ENCODE measurements around the gene KLHL35.

Gene KLHL35

DNA sequence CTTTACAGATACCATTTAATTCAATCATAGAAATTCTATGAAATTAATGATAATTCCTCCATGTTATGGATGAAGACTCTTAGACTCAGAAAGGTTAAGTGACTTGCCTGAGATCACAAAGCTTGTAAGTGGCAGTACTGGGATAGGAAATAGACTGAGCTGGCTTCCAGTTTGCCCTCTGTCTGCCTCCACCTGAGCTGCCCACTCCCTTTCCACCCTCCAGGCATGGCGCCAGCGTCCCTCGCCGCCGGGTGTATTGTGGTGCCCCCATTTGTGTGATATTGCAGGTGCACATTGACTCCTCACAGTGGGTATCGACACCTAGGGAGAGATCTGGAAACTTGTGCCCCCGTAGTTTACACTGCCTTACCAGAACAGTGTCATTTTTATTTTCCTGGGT, 43.1 kb downstream of the KLHL35 start:
- in situ Hi-C loops (cut with MboI; ENCODE audit: low pct_unique_long_range_greater_than_20kb, low sequenced_read_pairs, unreplicated experiment): loop anchor here (5.0 kb wide), 1 partner anchor 113 kb away; no protein-coding TSS in a partner anchor
- no peak for DNase-seq (ENCODE audit: low spot score)
- TF ChIP-seq, protein P1, sequence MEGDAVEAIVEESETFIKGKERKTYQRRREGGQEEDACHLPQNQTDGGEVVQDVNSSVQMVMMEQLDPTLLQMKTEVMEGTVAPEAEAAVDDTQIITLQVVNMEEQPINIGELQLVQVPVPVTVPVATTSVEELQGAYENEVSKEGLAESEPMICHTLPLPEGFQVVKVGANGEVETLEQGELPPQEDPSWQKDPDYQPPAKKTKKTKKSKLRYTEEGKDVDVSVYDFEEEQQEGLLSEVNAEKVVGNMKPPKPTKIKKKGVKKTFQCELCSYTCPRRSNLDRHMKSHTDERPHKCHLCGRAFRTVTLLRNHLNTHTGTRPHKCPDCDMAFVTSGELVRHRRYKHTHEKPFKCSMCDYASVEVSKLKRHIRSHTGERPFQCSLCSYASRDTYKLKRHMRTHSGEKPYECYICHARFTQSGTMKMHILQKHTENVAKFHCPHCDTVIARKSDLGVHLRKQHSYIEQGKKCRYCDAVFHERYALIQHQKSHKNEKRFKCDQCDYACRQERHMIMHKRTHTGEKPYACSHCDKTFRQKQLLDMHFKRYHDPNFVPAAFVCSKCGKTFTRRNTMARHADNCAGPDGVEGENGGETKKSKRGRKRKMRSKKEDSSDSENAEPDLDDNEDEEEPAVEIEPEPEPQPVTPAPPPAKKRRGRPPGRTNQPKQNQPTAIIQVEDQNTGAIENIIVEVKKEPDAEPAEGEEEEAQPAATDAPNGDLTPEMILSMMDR (IDR thresholded peaks at IDR 0.05; ENCODE audit: extremely low read depth, insufficient read depth, missing control alignments): no peak

DNA sequence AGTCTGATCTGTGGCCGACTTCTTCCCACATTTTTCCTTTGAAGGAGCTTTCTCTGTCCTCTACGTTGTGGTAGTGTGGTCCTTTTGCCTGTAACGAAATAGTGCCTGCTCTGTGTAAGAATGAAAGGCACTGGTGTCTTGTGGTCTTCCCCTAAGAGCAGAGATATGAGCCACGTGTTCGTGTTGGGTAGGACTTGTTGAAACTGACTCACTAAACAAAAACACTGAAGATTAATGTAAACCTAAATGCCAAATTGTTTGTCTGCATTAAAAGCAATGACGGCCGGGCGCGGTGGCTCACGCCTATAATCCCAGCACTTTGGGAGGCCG, 43.8 kb downstream of the KLHL35 start:
- TF ChIP-seq, protein P1 (IDR thresholded peaks at IDR 0.05; ENCODE audit: extremely low read depth, insufficient read depth, missing control alignments): no peak
- no peak for DNase-seq (ENCODE audit: low spot score)
- in situ Hi-C loops (cut with MboI; ENCODE audit: low pct_unique_long_range_greater_than_20kb, low sequenced_read_pairs, unreplicated experiment): loop anchor here (5.0 kb wide), 1 partner anchor 112 kb away; no protein-coding TSS in a partner anchor

DNA sequence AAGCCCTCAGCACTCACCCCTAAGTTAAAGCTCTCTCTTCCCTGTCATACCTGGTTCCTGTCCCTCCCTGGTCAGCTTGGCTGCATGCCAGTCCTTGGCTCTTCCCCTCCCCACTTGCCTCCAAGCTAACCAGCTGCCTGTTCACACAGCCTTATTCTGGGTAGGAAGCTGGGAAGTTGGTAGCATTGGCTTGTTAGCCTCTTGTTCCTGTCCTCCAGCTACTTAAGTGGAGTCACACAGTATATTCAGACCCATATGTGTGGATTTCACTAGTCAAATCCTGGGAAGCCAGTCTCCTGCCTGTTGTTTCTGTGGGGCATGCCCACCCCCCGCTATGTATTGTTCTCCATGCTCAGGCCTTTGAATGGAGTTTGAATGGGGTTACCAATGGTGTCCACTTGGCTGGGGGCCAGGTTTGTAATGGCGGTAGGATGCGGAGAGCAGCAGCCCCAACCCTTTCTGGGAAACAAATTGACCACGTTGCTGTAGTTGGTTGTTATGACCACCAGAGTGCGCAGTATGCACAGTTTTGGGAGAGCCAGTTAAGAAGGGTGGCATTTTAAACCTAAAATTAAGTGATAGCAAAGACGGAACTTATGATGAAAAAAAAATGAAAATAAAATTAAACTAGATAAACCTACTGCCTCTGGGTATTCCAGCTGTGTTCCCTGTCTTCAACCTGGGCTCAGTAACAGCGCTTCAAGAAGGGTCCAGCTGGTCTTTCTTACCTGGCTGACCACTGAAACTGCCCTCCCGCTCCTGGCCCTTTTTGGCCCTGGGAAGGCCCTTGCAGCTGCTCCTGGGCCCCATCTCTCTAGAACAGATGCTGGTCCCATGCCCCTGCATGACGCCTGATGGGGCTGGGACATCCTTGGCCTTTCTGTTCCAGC, 44.4 kb downstream of the KLHL35 start:
- DNase-seq (ENCODE audit: low spot score): peak; percentile 78
- TF ChIP-seq, protein P1 (IDR thresholded peaks at IDR 0.05; ENCODE audit: extremely low read depth, insufficient read depth, missing control alignments): peak; percentile 77
- in situ Hi-C loops (cut with MboI; ENCODE audit: low pct_unique_long_range_greater_than_20kb, low sequenced_read_pairs, unreplicated experiment): loop anchor here (5.0 kb wide), 1 partner anchor 111 kb away; no protein-coding TSS in a partner anchor

DNA sequence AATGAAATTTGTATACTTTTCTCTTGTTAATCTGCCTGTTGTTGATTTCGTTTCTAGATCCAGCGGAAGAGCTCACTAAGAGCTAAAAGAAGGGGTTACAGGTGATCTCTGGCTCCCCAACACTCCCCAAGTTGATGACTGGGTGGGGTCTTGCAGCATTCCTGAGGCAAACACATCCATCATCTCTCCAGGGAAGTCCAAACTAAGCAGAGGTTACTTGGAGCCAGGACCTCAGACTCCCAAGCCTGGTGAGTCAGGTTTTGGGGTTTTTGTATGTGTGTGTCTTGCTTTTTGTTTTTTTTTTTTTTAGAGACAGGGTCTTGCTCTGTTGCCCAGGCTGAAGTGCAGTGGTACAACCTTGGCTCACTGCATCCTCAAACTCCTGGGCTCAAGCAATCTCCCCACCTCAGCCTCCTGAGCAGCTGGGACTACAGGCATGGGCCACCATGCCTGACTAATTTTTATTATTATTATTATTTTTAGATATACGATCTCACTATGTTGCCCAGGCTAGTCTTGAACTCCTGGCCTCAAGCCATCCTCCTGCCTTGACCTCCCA, 45.2 kb downstream of the KLHL35 start:
- DNase-seq (ENCODE audit: low spot score): no peak
- in situ Hi-C loops (cut with MboI; ENCODE audit: low pct_unique_long_range_greater_than_20kb, low sequenced_read_pairs, unreplicated experiment): loop anchor here (5.0 kb wide), 1 partner anchor 111 kb away; no protein-coding TSS in a partner anchor

DNA sequence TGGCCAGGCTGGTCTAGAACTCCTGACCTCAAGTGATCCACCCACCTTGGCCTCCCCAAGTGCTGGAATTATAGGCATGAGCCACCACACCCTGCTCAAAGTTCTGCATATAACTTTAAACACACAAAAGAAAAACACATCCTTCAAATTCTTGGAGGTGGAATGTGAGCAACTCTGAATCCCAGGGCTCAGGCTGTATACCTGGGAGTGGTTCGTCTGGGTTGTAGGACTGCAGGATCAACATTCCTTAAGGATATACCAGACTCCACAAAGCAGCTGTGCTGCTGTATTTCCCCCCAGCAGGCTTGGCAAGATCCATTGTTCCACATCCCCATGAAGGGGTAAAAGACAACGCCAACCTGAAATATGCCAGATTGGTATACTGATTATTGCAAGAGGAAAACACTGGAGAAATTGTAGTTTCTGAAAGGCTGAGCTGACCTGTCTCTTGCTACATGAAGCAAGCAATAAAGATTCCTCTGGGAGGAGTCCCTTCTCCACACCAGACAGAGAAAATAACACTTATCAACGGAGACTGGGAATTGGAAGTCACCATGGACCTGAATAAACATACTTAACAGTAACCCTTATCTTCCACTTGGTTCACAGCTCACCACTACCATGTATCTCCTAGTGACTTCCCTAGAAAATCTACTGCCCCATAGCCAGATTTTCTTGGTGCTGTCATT, 45.9 kb downstream of the KLHL35 start:
- in situ Hi-C loops (cut with MboI; ENCODE audit: low pct_unique_long_range_greater_than_20kb, low sequenced_read_pairs, unreplicated experiment): loop anchor here (5.0 kb wide), 1 partner anchor 110 kb away; no protein-coding TSS in a partner anchor
- TF ChIP-seq, protein P1 (IDR thresholded peaks at IDR 0.05; ENCODE audit: extremely low read depth, insufficient read depth, missing control alignments): no peak
- no peak for DNase-seq (ENCODE audit: low spot score)

More for the DNA sequence above, 45.2 kb downstream of the KLHL35 start:
- TF ChIP-seq, protein P1 (IDR thresholded peaks at IDR 0.05; ENCODE audit: extremely low read depth, insufficient read depth, missing control alignments): no peak

DNA sequence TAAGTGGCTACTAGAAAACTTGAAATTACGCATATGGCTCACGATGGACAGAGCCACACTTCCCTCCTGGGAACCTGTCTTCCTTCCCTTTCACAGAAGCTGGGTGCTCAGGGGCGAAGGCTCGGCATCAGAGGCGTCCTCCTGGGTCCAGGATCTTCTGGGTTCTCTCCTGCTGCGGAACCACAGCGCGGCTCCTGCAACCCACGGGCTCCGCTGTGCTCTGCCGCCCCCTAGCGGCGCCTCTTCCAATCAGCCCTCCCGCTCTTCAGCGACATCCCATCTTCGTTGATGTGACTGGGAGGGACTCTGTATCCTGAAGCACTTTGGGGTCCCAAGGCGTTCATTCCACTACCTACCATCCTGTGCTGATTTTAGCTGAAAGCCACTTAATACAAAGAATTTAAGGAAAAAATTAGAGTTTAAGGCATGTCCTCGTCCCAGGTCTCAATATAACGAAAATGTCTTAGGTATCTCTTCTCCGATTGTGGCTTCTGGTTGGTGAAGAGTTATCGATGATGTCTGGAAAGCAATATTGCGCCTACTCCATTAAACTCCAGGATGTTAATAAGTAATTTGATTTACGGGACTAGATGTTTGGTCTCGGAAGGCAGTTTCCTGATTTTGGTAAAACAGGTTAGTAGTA, 48.4 kb downstream of the KLHL35 start:
- in situ Hi-C loops (cut with MboI; ENCODE audit: low pct_unique_long_range_greater_than_20kb, low sequenced_read_pairs, unreplicated experiment): loop anchor here (5.0 kb wide), 1 partner anchor 107 kb away; no protein-coding TSS in a partner anchor
- TF ChIP-seq, protein P1 (IDR thresholded peaks at IDR 0.05; ENCODE audit: extremely low read depth, insufficient read depth, missing control alignments): peak; percentile 95
- peak; percentile 86 for DNase-seq (ENCODE audit: low spot score)
